Measurements from ENCODE around the gene NPHS1.

DNA sequence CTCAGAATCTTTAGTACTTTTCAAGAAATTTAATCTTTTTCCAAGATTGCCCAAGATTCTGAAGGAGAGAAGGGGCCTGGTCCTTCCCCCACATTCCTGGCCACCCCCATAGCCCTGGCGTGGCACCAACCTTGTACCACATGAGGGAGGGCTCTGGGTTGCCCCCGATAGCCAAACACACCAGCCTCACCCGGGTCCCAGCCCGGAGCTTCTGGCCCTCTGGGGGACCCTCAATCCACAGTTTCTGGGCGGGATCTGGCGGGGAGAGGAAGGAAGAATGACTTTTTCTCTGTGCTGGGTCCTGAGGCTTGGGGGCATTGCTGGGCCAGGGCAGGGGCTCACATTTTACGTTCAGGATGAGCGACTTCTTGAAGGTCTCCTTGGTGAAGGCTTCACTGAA lies 4.4 kb downstream of the NPHS1 start:
- TF ChIP-seq POLR2A (IDR thresholded peaks at IDR 0.05), result no peak
- TF ChIP-seq, protein P1, sequence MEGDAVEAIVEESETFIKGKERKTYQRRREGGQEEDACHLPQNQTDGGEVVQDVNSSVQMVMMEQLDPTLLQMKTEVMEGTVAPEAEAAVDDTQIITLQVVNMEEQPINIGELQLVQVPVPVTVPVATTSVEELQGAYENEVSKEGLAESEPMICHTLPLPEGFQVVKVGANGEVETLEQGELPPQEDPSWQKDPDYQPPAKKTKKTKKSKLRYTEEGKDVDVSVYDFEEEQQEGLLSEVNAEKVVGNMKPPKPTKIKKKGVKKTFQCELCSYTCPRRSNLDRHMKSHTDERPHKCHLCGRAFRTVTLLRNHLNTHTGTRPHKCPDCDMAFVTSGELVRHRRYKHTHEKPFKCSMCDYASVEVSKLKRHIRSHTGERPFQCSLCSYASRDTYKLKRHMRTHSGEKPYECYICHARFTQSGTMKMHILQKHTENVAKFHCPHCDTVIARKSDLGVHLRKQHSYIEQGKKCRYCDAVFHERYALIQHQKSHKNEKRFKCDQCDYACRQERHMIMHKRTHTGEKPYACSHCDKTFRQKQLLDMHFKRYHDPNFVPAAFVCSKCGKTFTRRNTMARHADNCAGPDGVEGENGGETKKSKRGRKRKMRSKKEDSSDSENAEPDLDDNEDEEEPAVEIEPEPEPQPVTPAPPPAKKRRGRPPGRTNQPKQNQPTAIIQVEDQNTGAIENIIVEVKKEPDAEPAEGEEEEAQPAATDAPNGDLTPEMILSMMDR (IDR thresholded peaks at IDR 0.05), result no peak
- no peak for TF ChIP-seq EP300 (IDR thresholded peaks at IDR 0.05)
